ENCODE results near the gene GALNT17.

DNA sequence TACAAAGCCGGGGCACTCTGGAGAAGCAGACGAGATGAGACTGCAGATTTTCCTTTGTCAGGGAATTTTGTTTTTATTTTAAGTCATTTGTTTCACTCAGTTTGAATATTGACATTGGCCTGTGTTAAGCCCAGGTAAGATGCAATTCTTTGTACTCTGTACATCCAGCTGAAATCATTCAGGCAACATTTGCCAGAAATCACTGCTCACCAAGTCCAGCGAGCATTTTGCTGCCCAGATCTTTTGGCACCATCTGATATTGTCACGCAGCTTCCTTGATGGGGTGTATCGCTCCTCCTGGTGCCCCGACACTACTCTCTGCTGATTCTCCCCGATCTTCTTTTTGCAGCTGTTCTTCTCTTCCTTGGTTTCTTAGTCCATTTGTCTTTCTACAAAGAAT lies 261.7 kb downstream of the GALNT17 start:
- TF ChIP-seq POLR2AphosphoS5 (IDR thresholded peaks at IDR 0.05; ENCODE audit: low read depth, low read length): no peak
- TF ChIP-seq, protein P1, sequence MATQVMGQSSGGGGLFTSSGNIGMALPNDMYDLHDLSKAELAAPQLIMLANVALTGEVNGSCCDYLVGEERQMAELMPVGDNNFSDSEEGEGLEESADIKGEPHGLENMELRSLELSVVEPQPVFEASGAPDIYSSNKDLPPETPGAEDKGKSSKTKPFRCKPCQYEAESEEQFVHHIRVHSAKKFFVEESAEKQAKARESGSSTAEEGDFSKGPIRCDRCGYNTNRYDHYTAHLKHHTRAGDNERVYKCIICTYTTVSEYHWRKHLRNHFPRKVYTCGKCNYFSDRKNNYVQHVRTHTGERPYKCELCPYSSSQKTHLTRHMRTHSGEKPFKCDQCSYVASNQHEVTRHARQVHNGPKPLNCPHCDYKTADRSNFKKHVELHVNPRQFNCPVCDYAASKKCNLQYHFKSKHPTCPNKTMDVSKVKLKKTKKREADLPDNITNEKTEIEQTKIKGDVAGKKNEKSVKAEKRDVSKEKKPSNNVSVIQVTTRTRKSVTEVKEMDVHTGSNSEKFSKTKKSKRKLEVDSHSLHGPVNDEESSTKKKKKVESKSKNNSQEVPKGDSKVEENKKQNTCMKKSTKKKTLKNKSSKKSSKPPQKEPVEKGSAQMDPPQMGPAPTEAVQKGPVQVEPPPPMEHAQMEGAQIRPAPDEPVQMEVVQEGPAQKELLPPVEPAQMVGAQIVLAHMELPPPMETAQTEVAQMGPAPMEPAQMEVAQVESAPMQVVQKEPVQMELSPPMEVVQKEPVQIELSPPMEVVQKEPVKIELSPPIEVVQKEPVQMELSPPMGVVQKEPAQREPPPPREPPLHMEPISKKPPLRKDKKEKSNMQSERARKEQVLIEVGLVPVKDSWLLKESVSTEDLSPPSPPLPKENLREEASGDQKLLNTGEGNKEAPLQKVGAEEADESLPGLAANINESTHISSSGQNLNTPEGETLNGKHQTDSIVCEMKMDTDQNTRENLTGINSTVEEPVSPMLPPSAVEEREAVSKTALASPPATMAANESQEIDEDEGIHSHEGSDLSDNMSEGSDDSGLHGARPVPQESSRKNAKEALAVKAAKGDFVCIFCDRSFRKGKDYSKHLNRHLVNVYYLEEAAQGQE (IDR thresholded peaks at IDR 0.05; ENCODE audit: insufficient read depth in 1 of 2, low read depth in 2 of 2, low read length in 2 of 2): no peak
- TF ChIP-seq TAF1 (IDR thresholded peaks at IDR 0.05; ENCODE audit: borderline replicate concordance, insufficient read depth, low read length): no peak
